Breast epithelium (tissue), 4 donors: ENCODE measurements around the gene TOP3B. TPM values are rescaled to one million over a fixed set of nuclear protein-coding genes. Genes with fewer than 3 reads are reported as not detected.

ENCODE experiments used
- DNase-seq, 2 donors: peaks; one replicate each; pipeline ENCODE4 v3.0.0-alpha.2; 2019; ENCODE audit warnings: low spot score in 2 of 2
- H3K27ac ChIP-seq, 2 donors: fragments of 200-600 bp; sonication (generic) in 1 of 2; one replicate each; pipeline ENCODE4 v1.5.1; 2016 to 2019; ENCODE audit warnings: mild to moderate bottlenecking in 1 of 2
- H3K27me3 ChIP-seq, 2 donors: fragments of 200-600 bp; sonication (generic) in 1 of 2; one replicate each; pipeline versions ENCODE4 v1.5.1 to v1.6.0; 2017 to 2019; ENCODE audit warnings: control low read depth in 1 of 2, mild to moderate bottlenecking in 1 of 2
- H3K36me3 ChIP-seq: fragments of 200-600 bp; one replicate; pipeline ENCODE4 v1.5.1; 2019
- H3K4me1 ChIP-seq, 2 donors: fragments of 200-600 bp; sonication (generic); one replicate each; pipeline ENCODE4 v1.5.1; 2016 to 2019; ENCODE audit warnings: control low read depth in 1 of 2
- H3K4me3 ChIP-seq, 3 donors: fragments of 200-600 bp; sonication (generic); 1 replicate in 2 of 3; 2 replicates in 1 of 3; pipeline ENCODE4 v1.5.1; 2016 to 2019; ENCODE audit warnings: mild to moderate bottlenecking in 3 of 3, moderate library complexity in 2 of 3
- H3K9me3 ChIP-seq, 2 donors: fragments of 200-600 bp; sonication (generic) in 1 of 2; one replicate each; pipeline ENCODE4 v1.5.1; 2016 to 2019; ENCODE audit warnings: control low read depth in 1 of 2
- POLR2A ChIP-seq: fragments of 450-650 bp; IDR thresholded peaks from one replicate; pipeline ENCODE4 v1.6.1; 2016; ENCODE audit warnings: antibody characterized with exemption, mild to moderate bottlenecking, moderate library complexity
- POLR2AphosphoS5 ChIP-seq, 3 donors: sonication (generic); formaldehyde crosslinking; IDR thresholded peaks; one replicate each; pipeline ENCODE4 v1.6.1; 2017; ENCODE audit warnings: antibody characterized with exemption in 3 of 3
- intact Hi-C: fragments of 100-400 bp; cut with DNase I; formaldehyde crosslinking; loops from one replicate; pipeline ENCODE4 v1.15.1; 2023; ENCODE audit warnings: low total_unique reads
- total RNA-seq, 3 donors: library from RNA; depleted of rRNA; stranded (reverse); fragments of >200 nt; gene quantifications; one replicate each; pipeline ENCODE4 v1.1.0, GENCODE V29; 2016
- TF ChIP-seq, protein P1 (sequence below), 3 donors: fragments of 450-650 bp; IDR thresholded peaks; one replicate each; pipeline ENCODE4 v1.5.1; 2016 to 2017; ENCODE audit warnings: antibody characterized with exemption in 3 of 3, mild to moderate bottlenecking in 3 of 3, moderate library complexity in 3 of 3

The TOP3B gene
- total RNA-seq, 3 donors from 2014 or later: 20.2 to 34.8 (median 33.1) TPM

DNA sequence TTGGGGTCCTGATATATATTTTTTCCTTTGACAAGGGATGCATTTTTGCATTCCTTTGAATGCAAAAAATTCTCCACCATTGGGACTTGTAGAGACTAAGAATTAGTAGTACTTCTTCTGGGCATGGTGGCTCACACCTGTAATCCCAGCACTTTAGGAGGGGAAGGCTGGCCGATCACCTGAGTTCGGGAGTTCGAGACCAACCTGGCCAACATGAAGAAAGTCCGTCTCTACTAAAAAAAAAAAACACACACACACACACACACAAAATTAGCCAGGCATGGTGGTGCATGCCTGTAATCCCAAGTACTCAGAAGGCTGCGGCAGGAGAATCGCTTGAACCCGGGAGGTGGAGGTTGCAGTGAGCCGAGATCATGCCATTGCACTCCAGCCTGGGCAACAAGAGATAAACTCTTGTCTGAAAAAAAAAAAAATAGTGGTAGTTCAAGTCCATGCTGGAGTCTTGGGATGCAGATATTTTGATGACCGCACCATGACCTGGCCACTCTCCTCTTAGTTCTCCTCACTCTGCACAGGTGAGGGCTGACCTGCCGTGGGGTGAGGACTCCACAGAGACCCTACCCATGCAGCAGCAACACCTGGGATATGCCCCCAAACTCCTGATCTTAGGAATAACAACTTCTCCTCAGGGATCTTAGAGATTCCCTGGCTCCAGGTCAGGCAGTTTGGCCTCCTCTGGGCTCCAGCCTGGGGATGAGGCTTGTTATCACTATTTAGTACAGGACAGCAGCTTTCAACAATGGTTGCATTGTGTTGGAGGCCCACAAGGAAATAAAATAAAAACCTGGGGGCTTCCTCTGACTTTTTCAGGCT, 36.5 kb upstream of the TOP3B start:
- no peak overlapping the region for H3K27ac ChIP-seq
- no peak overlapping the region for H3K4me3 ChIP-seq
- H3K27me3 ChIP-seq: no peaks in the 10 kb centered on the region
- intact Hi-C loops: no loop called here
- no peaks in the 10 kb centered on the region for H3K4me1 ChIP-seq
- TF ChIP-seq POLR2AphosphoS5 (IDR thresholded peaks at IDR 0.05): no peak
- no peak for TF ChIP-seq POLR2A
- TF ChIP-seq, protein P1, sequence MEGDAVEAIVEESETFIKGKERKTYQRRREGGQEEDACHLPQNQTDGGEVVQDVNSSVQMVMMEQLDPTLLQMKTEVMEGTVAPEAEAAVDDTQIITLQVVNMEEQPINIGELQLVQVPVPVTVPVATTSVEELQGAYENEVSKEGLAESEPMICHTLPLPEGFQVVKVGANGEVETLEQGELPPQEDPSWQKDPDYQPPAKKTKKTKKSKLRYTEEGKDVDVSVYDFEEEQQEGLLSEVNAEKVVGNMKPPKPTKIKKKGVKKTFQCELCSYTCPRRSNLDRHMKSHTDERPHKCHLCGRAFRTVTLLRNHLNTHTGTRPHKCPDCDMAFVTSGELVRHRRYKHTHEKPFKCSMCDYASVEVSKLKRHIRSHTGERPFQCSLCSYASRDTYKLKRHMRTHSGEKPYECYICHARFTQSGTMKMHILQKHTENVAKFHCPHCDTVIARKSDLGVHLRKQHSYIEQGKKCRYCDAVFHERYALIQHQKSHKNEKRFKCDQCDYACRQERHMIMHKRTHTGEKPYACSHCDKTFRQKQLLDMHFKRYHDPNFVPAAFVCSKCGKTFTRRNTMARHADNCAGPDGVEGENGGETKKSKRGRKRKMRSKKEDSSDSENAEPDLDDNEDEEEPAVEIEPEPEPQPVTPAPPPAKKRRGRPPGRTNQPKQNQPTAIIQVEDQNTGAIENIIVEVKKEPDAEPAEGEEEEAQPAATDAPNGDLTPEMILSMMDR (IDR thresholded peaks at IDR 0.05): no peak
- H3K9me3 ChIP-seq: no peaks in the 10 kb centered on the region
- no peak for DNase-seq
- H3K36me3 ChIP-seq: no peaks in the 10 kb centered on the region

DNA sequence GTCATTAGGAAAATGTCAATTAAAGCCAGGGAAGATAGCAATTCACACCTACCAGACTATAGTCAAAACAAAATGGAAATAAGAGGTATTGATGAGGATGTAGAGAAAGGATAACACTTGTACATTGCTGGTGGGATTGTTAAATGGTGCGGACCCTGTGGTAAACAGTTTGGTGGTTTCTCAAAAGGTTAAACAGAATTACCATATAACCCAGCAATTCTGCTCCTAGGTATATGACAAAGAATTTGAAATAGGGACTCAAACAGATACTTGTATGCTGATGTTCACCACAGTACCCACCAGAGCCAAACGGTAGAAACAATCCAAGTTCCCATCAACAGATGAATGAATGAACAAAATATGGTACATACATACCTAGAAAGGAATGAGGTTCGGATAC, 33.0 kb upstream of the TOP3B start:
- Histone ChIP-seq H3K4me3 (no peak overlapping the region), H3K27me3 (no peaks in the 10 kb centered on the region), H3K27ac (no peak overlapping the region), H3K4me1 (no peaks in the 10 kb centered on the region), H3K36me3 (no peaks in the 10 kb centered on the region), H3K9me3 (no peaks in the 10 kb centered on the region)
- TF ChIP-seq POLR2A: no peak
- TF ChIP-seq, protein P1 (IDR thresholded peaks at IDR 0.05): no peak
- TF ChIP-seq POLR2AphosphoS5 (IDR thresholded peaks at IDR 0.05): no peak
- no peak for DNase-seq
- intact Hi-C loops: no loop called here

DNA sequence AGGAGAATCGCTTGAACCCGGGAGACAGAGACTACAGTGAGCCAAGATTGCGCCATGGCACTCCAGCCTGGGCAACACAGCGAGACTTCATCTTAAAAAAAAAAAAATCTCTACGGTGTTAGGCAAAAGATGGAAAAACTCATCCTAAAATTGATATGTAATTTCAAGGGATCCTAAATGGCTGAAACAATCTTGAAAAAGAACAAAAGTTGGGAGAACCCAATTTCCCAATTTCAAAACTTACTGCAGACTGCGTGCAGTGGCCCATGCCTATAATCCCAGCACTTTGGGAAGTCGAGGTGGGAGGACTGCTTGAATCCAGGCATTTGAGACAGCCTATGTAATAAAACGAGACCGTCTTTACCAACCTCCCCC, 31.7 kb upstream of the TOP3B start:
- no peak overlapping the region for H3K27ac ChIP-seq
- no peaks in the 10 kb centered on the region for H3K9me3 ChIP-seq
- no peaks in the 10 kb centered on the region for H3K4me1 ChIP-seq
- intact Hi-C loops: no loop called here
- H3K4me3 ChIP-seq: no peak overlapping the region
- TF ChIP-seq, protein P1 (IDR thresholded peaks at IDR 0.05): no peak
- H3K36me3 ChIP-seq: no peaks in the 10 kb centered on the region
- no peak for DNase-seq
- H3K27me3 ChIP-seq: no peaks in the 10 kb centered on the region

DNA sequence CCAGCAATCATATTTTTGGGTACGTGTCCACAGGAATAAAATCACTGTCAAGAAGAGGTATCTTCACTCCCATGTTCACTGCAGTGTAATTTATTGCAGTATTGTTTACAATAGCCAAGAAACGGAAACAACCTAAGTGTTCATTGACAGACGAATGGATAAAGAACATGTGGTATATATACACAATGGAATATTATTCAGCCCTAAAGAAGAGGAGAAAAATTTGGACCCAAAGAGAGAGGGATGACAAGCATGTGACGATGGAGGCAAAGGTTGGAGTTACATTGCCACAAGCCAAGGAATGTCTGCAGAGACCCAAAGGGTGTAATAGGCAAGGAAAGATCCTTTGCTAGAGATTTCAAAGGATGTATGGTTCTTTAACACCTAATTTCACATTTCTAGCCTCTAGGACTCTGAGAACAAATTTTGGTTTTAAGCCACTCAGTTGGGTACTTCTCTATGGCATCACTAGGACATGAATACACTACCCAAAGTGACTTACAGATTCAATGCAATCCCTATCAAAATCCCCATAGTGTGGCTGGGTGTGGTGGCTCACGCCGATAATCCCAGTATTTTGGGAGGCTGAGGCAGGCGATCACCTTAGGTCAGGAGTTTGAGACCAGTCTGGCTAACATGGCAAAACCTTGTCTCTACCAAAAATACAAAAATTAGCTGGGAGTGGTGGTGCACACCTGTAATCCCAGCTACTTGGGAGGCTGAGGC, 31.1 kb upstream of the TOP3B start:
- intact Hi-C loops: no loop called here
- Histone ChIP-seq H3K36me3 (no peaks in the 10 kb centered on the region), H3K27ac (no peak overlapping the region), H3K9me3 (no peaks in the 10 kb centered on the region), H3K4me1 (no peaks in the 10 kb centered on the region), H3K4me3 (no peak overlapping the region), H3K27me3 (no peaks in the 10 kb centered on the region)
- no peak for DNase-seq
- TF ChIP-seq, protein P1 (IDR thresholded peaks at IDR 0.05): no peak

DNA sequence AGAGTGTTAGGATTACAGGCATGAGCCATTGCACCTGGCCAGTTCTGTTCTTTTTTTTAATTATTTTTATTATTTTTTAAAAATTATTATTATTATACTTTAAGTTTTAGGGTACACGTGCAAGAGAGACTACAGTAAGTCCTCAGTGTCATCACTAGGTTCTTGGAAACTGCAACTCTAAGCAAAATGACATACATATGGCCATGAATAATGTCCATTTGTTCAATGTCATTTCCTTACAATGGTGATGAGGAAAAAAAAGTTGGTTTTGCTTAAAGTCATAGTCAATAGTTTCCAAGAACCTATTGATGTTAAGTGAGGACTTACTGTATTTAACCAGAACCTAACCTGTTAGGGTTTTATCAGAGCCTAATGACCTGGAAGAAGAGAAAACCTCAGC, 29.4 kb upstream of the TOP3B start:
- Histone ChIP-seq H3K9me3 (no peaks in the 10 kb centered on the region), H3K36me3 (no peaks in the 10 kb centered on the region), H3K27me3 (no peaks in the 10 kb centered on the region), H3K27ac (no peak overlapping the region), H3K4me3 (no peak overlapping the region), H3K4me1 (no peaks in the 10 kb centered on the region)
- TF ChIP-seq, protein P1 (IDR thresholded peaks at IDR 0.05): no peak
- TF ChIP-seq POLR2AphosphoS5 (IDR thresholded peaks at IDR 0.05) (no peak), POLR2A (no peak)
- DNase-seq: no peak
- intact Hi-C loops: no loop called here
